ENCODE results near the gene PLA2G5.

GRCh38 chr1:20052386-20052785, 17.6 kb upstream of the PLA2G5 start:
- TF ChIP-seq CTCF (conservative IDR thresholded peaks at IDR 0.05; ENCODE audit: low read depth, low read length) = no peak
- no peak for TF ChIP-seq RAD21 (IDR thresholded peaks at IDR 0.05; ENCODE audit: low read length)
- TF ChIP-seq FOS (IDR thresholded peaks at IDR 0.05; ENCODE audit: low read depth, low read length) = no peak
- TF ChIP-seq POLR2A (IDR thresholded peaks at IDR 0.05; ENCODE audit: low read depth, low read length) = no peak
- no peak for TF ChIP-seq USF2 (IDR thresholded peaks at IDR 0.05; ENCODE audit: low read depth, low read length)
- TF ChIP-seq RFX5 (IDR thresholded peaks at IDR 0.05; ENCODE audit: low read depth, low read length) = no peak
- no peak for TF ChIP-seq CEBPB (IDR thresholded peaks at IDR 0.05; ENCODE audit: low read depth, low read length)
- no peak for TF ChIP-seq ELK1 (IDR thresholded peaks at IDR 0.05; ENCODE audit: borderline replicate concordance, low read depth, low read length)

Data from IMR-90 (cell line).